Muscle of leg (tissue), 11 donors: ENCODE measurements around the gene KCNJ18. TPM values are rescaled to one million over a fixed set of nuclear protein-coding genes. Genes with fewer than 3 reads are reported as not detected.
"Not testable (repeated sequence)": the region's sequence is repeated elsewhere in the genome, so short reads cannot be mapped to it uniquely, and the experiment has no call there.

Source experiments
- DNase-seq: peaks from one replicate; pipeline ENCODE4 v3.0.0; 2013
- H3K27ac ChIP-seq: one replicate; pipeline ENCODE4 v1.5.1; 2013; ENCODE audit warnings: mild to moderate bottlenecking, low read length, control low read depth
- H3K27me3 ChIP-seq: one replicate; pipeline ENCODE4 v1.6.1; 2013; ENCODE audit warnings: low read length; ENCODE audit not compliant: control insufficient read depth, insufficient read depth
- H3K36me3 ChIP-seq: one replicate; pipeline ENCODE4 v1.6.1; 2013; ENCODE audit warnings: low read length; ENCODE audit not compliant: control insufficient read depth, insufficient read depth
- H3K4me1 ChIP-seq: one replicate; pipeline ENCODE4 v1.6.1; 2013; ENCODE audit warnings: low read length; ENCODE audit not compliant: control insufficient read depth, insufficient read depth
- H3K4me3 ChIP-seq: one replicate; pipeline ENCODE4 v1.5.1; 2013; ENCODE audit warnings: low read length, control low read depth
- H3K9me3 ChIP-seq: replicated peaks from 2 replicates; pipeline ENCODE4 v1.6.1; 2013; ENCODE audit warnings: low read depth, low read length; ENCODE audit not compliant: control insufficient read depth
- WGBS: methylation state at CpG from one replicate; pipeline ENCODE4 v1.1.5; 2013; ENCODE audit warnings: missing lambda C conversion rate; ENCODE audit not compliant: insufficient coverage; 5-methylcytosine and 5-hydroxymethylcytosine counted together
- polyA plus RNA-seq, 8 donors: library from polyadenylated mRNA; unstranded; fragments of 120-200 nt; gene quantifications; one replicate each; pipeline versions ENCODE4 v1.2.1 to v1.2.3, GENCODE V29; 2013; ENCODE audit warnings: inconsistent platforms in 1 of 8, low replicate concordance in 1 of 8; ENCODE audit not compliant: insufficient read length in 8 of 8, insufficient read depth in 1 of 8
- total RNA-seq: library from RNA; stranded (reverse); fragments of 120-200 nt; gene quantifications from one replicate; pipeline ENCODE4 v1.2.4, GENCODE V29; 2013

The KCNJ18 gene
- total and polyA plus RNA-seq, 9 donors, result 0.08 TPM; not detected in 8

DNA sequence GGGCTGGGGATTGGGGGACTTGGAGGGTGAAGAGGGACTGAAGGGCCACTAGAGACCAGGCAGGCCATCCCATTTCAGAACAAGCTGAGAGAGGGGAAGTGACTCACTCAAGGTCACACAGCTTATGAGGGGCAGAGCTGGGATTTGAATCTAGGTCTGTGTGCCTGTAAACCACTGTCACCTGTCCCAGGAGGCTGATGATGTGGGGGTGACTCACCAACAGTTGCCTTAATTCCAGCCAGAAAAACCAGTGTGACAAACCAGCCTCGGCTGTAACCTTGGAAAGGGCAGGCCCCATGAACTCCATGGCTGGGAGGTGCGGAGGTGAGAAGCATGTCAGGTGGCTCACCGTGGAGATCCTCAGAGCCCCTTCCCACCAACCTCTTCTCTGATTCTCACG, 1.6 kb downstream of the KCNJ18 start:
- not testable (repeated sequence) for H3K27ac ChIP-seq

DNA sequence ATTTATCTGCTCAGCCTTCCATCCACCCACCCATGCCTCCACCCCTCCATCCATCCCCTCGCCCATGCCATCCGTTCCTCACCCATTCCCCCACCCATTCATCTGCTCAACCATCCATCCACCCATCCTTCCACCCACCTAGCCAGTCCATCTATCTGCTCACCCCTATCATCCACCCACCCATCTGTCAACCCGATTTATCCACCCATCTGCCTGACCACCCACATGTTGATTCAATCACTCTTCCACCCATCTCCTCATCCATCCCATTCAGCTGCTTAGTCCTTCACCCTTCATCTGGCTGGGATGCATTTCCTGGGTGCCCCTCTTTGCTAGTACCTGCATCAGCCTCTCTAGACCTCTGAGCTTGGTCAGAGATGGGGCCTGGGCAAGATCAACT, 3.9 kb downstream of the KCNJ18 start:
- not testable (repeated sequence) for DNase-seq, H3K4me1 ChIP-seq, H3K4me3 ChIP-seq, H3K27me3 ChIP-seq, H3K36me3 ChIP-seq, H3K27ac ChIP-seq
- peaks cover 13% of the 10 kb centered on the region for H3K9me3 ChIP-seq
- WGBS, result 100% methylated on average over 1 of the region's 3 CpGs

More for the DNA sequence above, 1.6 kb downstream of the KCNJ18 start:
- peaks cover 15% of the 10 kb centered on the region for H3K9me3 ChIP-seq
- not testable (repeated sequence) for H3K4me1 ChIP-seq, H3K27me3 ChIP-seq, H3K36me3 ChIP-seq, DNase-seq, H3K4me3 ChIP-seq
- no CpG with 5 or more reads among the region's 4 CpGs for WGBS

DNA sequence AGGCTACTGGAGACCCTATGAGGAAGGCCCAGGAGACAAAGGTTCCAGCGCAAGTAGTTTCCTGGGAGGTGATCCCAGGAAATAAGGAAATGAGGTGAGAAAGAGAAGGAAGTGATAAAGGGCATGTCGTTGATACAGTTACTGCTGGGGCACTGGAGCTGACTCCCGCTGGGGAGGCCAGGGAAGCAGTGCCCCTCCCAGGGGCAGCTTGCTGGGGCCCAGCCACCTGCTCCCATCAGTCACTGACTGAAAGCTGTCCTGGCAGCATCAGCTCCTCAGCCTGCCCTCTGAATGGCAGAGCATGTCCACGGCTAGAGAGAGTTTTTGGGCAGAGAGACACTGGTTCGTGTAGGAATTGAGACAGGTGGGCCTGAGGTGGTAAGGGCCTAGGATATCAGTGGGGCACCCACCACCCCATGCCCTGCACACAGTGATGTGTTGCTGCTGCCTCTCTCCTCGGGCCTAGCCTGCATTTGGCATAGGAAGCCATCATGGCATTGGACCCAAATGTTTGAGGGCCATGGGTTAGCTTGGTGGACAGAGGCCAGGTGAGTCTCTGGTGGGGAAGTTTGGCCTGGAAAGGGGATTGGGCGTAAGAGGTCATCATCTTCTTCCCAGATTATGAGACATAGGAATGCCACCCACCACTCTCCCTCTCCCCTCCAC, 4.7 kb downstream of the KCNJ18 start:
- H3K36me3 ChIP-seq, DNase-seq, H3K4me1 ChIP-seq, H3K27me3 ChIP-seq, H3K27ac ChIP-seq, H3K4me3 ChIP-seq: not testable (repeated sequence)
- WGBS, result 57% methylated on average over 6 of the region's 7 CpGs
- peaks cover 13% of the 10 kb centered on the region for H3K9me3 ChIP-seq

DNA sequence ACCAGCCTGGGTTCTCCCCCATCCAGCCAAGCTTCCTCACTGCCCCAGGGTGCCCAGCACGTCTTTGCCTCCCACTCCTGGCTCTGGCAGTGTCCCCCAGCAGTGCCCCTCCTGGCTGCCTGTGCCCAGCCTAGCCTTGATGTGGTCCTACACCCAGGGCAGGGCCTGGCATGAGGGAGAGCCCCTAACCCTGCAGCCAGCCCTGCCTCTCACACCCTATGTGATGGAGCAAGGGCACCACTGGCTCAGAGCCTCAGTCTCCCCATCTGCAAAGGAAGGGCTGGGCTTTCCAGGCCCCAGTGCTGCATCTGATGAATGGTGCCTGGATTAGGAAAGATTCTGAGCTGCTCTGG, 5.2 kb downstream of the KCNJ18 start:
- H3K36me3 ChIP-seq, H3K4me1 ChIP-seq, H3K4me3 ChIP-seq, H3K27me3 ChIP-seq, DNase-seq, H3K27ac ChIP-seq: not testable (repeated sequence)
- 17% methylated on average over 1 of the region's 1 CpG for WGBS
- H3K9me3 ChIP-seq, result peaks cover 13% of the 10 kb centered on the region

DNA sequence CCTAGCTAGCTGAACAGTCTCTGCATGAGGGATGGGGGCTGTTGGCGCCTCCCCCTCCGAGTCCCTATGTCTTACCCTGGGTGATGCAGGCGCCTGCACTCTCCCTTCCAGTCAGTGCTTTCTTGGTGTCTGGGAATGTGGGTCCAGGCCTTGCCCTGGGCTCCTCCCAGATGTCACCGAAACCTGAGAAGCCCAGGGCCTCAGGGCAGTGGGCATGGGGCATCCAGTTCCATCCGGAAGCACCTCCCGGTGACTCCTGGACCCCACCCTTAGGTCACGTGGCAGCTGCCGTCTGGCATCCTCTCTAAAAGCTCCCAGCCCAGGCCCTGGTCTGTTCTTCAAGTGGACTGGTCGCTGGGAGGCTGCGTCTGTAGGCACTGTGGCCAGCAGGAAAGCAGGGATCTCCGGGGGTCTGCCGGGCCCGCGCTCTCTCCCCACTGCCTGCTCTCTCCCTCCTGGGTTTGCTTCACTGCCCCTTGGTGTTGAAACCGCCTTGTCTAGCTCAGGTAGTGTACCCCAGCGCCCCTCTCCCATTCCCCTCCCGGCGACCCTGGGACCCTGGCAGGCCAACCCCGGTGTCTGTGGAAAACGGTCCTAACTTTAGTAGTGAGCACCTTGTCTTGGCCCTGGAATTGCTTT, 6.2 kb downstream of the KCNJ18 start:
- not testable (repeated sequence) for H3K27ac ChIP-seq, H3K27me3 ChIP-seq, H3K36me3 ChIP-seq, DNase-seq, H3K9me3 ChIP-seq, H3K4me1 ChIP-seq, H3K4me3 ChIP-seq
- WGBS, result 80% methylated on average over 15 of the region's 20 CpGs

DNA sequence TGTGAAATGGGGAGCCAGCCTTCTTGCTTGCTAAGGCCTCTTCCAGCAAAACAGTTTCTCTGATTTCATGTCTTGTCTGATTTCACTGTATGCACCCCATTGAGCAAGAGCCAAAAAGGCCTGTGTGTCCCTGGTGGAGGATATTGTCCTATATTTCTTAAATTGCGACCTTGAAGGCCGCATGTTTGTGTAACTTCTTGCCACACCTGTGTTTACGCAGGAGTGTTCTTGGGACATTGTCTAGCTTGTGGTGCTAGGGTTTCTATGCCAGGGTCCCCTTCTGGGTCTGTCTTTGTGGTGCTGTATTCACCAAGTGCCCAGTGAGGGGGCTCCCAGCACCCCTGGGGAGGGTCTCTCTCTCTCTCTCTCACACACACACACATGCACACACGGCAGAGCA, 6.8 kb downstream of the KCNJ18 start:
- H3K36me3 ChIP-seq, DNase-seq, H3K27ac ChIP-seq, H3K4me1 ChIP-seq, H3K27me3 ChIP-seq, H3K4me3 ChIP-seq: not testable (repeated sequence)
- peaks cover 10% of the 10 kb centered on the region for H3K9me3 ChIP-seq
- no CpG with 5 or more reads among the region's 4 CpGs for WGBS

DNA sequence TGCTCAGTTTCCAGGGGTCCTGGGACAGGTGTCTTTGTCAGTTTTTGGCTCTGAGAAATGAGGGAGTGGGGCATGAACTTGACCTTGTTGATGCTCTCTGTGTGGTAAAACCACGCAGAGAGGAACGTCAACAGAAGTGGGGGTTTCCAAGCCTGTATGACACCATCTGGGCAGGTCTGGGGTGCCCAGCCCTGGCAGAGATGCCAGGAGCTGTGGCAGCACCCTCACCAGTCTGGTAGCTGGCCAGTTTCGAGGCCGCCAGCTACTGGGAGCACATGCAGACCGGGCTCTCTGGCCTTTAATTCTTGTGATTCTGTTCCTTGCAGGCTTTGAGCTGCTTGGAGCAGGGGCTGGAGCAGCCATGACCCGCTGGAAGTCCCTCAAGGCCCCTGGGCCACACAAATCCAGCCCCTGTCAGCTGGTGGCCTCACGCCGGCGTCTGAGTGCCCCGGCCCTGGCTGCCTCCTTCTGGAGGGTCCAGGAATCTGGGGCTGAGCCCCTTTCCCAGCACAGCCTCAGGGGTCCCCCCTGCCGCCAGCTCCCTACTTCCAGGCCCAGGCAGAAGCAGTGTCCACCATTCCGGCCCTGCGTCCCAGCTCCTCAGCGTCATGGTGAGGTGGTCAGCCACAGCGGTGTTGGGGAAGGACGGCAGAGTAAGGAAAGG, 7.4 kb downstream of the KCNJ18 start:
- not testable (repeated sequence) for H3K4me1 ChIP-seq, H3K4me3 ChIP-seq, DNase-seq, H3K27me3 ChIP-seq, H3K36me3 ChIP-seq, H3K27ac ChIP-seq
- 68% methylated on average over 9 of the region's 16 CpGs for WGBS
- peaks cover 10% of the 10 kb centered on the region for H3K9me3 ChIP-seq

DNA sequence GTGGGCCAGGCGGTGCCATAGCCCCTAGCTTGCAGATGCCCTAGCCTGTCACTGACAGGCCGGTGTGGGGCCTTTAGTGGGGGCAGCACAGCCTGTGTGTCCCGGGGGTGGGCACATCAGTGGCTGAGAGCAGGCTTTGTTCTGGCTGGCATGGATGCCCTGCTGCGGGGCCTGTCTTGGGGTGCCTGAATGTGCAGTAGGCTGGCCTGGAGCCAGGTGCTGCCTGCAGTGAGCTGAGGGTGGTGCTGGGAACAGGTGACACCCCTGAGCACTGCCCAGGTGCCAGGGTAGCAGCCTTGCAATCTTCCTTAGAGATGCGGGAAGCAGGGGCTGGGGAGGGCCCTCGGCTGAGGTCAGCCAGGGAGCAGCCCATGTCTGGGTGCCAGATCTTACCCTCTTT, 8.8 kb downstream of the KCNJ18 start:
- H3K27ac ChIP-seq, H3K36me3 ChIP-seq, H3K4me1 ChIP-seq, H3K27me3 ChIP-seq, DNase-seq, H3K4me3 ChIP-seq: not testable (repeated sequence)
- peaks cover 16% of the 10 kb centered on the region for H3K9me3 ChIP-seq
- no CpG with 5 or more reads among the region's 6 CpGs for WGBS

DNA sequence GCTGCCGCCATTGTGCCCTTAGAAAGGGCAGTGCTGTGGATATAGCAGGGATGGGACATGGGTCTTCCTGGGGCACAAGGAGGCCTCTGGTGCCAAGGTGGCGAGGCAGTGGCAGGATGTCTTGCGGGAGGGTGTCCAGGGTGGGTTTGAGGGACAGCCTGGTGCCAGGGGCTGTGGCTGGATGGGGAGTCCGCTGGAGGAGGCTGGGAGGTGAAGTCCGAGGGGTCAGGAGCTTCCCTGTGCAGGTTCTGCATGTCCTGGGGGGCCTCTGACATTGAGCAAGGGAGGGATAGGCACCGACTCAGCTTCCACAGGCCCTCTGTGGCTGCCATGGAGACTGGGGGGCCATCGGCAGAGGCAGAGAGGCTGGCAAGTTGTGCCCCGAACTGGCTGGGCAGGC, 9.7 kb downstream of the KCNJ18 start:
- not testable (repeated sequence) for H3K4me1 ChIP-seq, H3K27me3 ChIP-seq, DNase-seq, H3K4me3 ChIP-seq, H3K27ac ChIP-seq, H3K36me3 ChIP-seq
- WGBS, result 84% methylated on average over 4 of the region's 8 CpGs
- H3K9me3 ChIP-seq, result peaks cover 16% of the 10 kb centered on the region

DNA sequence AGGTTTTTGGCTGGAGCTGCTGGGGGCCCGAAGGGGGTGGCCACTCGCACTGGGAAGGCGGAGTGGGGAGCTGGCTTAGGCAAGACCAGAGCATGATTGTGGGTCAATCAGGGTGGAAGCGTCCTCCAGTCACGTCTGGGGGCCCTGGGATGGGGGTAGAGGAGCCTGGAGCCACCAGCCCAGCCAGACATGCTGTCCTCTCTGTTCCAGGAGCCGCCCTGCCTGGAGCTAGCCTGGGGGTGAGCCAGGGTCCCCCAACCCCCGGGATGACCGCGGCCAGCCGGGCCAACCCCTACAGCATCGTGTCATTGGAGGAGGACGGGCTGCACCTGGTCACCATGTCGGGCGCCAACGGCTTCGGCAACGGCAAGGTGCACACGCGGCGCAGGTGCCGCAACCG, 10.2 kb downstream of the KCNJ18 start:
- H3K4me1 ChIP-seq, H3K4me3 ChIP-seq, DNase-seq, H3K36me3 ChIP-seq, H3K27ac ChIP-seq, H3K27me3 ChIP-seq: not testable (repeated sequence)
- 96% methylated on average over 15 of the region's 22 CpGs for WGBS
- peaks cover 14% of the 10 kb centered on the region for H3K9me3 ChIP-seq
